ENCODE data around the gene SLC26A11. TPM values are rescaled to one million over a fixed set of nuclear protein-coding genes. Genes with fewer than 3 reads are reported as not detected.

The SLC26A11 gene
- total RNA-seq, 1 experiment from 2014 or later = 26.5 TPM

DNA sequence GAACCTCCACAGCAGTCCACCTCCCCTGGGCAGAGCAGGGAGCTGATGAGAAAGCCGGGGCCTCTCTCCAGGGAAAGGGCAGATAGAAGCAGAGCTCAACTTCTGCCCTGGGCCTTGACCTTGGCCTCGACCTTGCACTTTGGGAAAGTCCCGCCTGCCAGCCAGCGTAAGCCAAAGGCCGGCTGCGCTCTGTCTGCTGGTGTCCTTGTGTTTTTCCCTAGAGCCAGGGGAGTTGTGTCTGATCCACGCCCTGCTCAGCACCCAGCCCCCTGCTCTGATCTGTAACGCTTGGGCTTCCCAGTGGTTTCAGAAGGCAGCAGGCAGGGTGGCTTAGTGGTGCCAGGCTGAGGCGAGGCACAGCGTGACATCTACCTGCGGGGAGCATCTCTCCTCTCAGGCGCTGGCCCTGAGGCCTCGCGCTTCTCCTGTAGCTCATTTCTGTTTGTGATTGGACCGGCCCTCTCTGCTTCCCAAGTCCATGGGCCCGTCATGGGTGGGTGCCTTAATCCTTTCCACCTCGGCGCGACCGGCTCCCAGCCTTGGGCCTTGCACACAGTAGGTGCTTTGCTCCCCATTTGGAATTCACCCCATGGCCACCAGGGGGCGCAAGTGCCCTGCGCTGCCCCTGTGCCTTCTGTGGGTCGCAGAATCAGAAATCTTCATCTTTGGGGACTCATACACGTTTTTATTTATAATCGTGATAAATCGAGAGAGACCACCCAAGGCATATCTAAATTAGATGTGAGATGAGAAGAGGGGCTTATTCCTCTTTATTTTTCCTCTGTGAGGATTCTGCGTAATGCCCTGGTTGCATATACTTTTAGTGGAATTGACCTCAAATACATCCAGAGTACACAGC is 24.3 kb upstream of the SLC26A11 start:
- no peaks in the 10 kb centered on the region for H3K27me3 ChIP-seq (ENCODE audit: insufficient read depth, low read length)
- H4K8ac ChIP-seq (replicated peaks; ENCODE audit: insufficient read length, low read depth, low read length) = no peak overlapping the region
- H3K14ac ChIP-seq (ENCODE audit: insufficient read depth, low read length) = no peak overlapping the region
- H3K4me1 Mint-ChIP-seq = peaks cover 7 to 12% of the 10 kb centered on the region in 2 experiments
- no CpG with 5 or more reads among the region's 27 CpGs for WGBS (ENCODE audit: extremely low coverage, insufficient read length, low lambda C conversion rate)
- H4K5ac ChIP-seq (ENCODE audit: insufficient read length, low read depth, low read length) = no peak overlapping the region
- H3K27me3 Mint-ChIP-seq (ENCODE audit: low read depth) = peaks cover 7% of the 10 kb centered on the region
- H3T11ph ChIP-seq (ENCODE audit: low read length) = no peak overlapping the region
- no peaks in the 10 kb centered on the region for H3K23me2 ChIP-seq (ENCODE audit: insufficient read length, low read depth, low read length, poor library complexity, severe bottlenecking)
- no peak overlapping the region for H2BK20ac ChIP-seq (ENCODE audit: low read depth, low read length, poor library complexity, severe bottlenecking)
- H3K36me3 Mint-ChIP-seq (ENCODE audit: insufficient read depth in 1 of 3, low read depth in 3 of 3) = no peaks in the 10 kb centered on the region
- H3K18ac ChIP-seq (ENCODE audit: insufficient read length, low read depth, low read length) = no peak overlapping the region
- H3K9me3 ChIP-seq (ENCODE audit: control insufficient read depth, low read depth, low read length) = no peaks in the 10 kb centered on the region
- H4K20me1 ChIP-seq (ENCODE audit: control insufficient read depth, insufficient read depth, insufficient read length) = no peaks in the 10 kb centered on the region
- no peak overlapping the region for H2BK12ac ChIP-seq (ENCODE audit: insufficient read length, low read depth, low read length)
- no peaks in the 10 kb centered on the region for H3K79me1 ChIP-seq (ENCODE audit: insufficient read depth, low read depth, low read length, poor library complexity, severe bottlenecking)
- H3K4me2 ChIP-seq (ENCODE audit: insufficient read depth, insufficient read length, low read length) = no peak overlapping the region
- H3K27ac ChIP-seq (ENCODE audit: insufficient read length, low read depth, low read length) = no peak overlapping the region
- no peak overlapping the region for H3K27ac Mint-ChIP-seq
- TF ChIP-seq, protein P1, sequence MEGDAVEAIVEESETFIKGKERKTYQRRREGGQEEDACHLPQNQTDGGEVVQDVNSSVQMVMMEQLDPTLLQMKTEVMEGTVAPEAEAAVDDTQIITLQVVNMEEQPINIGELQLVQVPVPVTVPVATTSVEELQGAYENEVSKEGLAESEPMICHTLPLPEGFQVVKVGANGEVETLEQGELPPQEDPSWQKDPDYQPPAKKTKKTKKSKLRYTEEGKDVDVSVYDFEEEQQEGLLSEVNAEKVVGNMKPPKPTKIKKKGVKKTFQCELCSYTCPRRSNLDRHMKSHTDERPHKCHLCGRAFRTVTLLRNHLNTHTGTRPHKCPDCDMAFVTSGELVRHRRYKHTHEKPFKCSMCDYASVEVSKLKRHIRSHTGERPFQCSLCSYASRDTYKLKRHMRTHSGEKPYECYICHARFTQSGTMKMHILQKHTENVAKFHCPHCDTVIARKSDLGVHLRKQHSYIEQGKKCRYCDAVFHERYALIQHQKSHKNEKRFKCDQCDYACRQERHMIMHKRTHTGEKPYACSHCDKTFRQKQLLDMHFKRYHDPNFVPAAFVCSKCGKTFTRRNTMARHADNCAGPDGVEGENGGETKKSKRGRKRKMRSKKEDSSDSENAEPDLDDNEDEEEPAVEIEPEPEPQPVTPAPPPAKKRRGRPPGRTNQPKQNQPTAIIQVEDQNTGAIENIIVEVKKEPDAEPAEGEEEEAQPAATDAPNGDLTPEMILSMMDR (conservative IDR thresholded peaks at IDR 0.05) = peak; percentile 99
- H4K91ac ChIP-seq (ENCODE audit: insufficient read length, low read depth, low read length) = no peak overlapping the region
- no peak overlapping the region for H2AK5ac ChIP-seq (ENCODE audit: insufficient read length, low read length)
- H3K4me1 ChIP-seq (ENCODE audit: insufficient read depth, low read length) = no peaks in the 10 kb centered on the region
- H3K56ac ChIP-seq (ENCODE audit: insufficient read length, low read depth, low read length) = no peak overlapping the region
- no peak overlapping the region for H3K4ac ChIP-seq (ENCODE audit: low read depth, low read length)
- H2BK120ac ChIP-seq (ENCODE audit: low read depth, low read length, poor library complexity, severe bottlenecking) = no peak overlapping the region
- no peaks in the 10 kb centered on the region for H3K79me2 ChIP-seq (ENCODE audit: insufficient read depth, low read length)
- no peak overlapping the region for H2AFZ ChIP-seq (ENCODE audit: low read length)
- no peak overlapping the region for H2BK5ac ChIP-seq (ENCODE audit: insufficient read length, low read length)
- H3K4me3 Mint-ChIP-seq = no peak overlapping the region; a peak in 1 of 5 replicates
- no peak overlapping the region for H3K9ac ChIP-seq (ENCODE audit: extremely low read depth, insufficient read length, low read length)
- DNase-seq = peak; percentile 76
- no peaks in the 10 kb centered on the region for H3K9me3 Mint-ChIP-seq
- H3K23ac ChIP-seq (ENCODE audit: insufficient read length, low read depth, low read length) = no peak overlapping the region
- no peak overlapping the region for H2BK15ac ChIP-seq (ENCODE audit: low read depth, low read length)
